ENCODE results near the gene ANKRD28. TPM values are rescaled to one million over a fixed set of nuclear protein-coding genes. Genes with fewer than 3 reads are reported as not detected.

The ANKRD28 gene
- total and polyA plus RNA-seq, 9 of the 15 experiments (the other 6 are each of a cell fraction or from before 2014, with no cell fraction given) = 11.7 to 66.0 (median 36.7) TPM

DNA sequence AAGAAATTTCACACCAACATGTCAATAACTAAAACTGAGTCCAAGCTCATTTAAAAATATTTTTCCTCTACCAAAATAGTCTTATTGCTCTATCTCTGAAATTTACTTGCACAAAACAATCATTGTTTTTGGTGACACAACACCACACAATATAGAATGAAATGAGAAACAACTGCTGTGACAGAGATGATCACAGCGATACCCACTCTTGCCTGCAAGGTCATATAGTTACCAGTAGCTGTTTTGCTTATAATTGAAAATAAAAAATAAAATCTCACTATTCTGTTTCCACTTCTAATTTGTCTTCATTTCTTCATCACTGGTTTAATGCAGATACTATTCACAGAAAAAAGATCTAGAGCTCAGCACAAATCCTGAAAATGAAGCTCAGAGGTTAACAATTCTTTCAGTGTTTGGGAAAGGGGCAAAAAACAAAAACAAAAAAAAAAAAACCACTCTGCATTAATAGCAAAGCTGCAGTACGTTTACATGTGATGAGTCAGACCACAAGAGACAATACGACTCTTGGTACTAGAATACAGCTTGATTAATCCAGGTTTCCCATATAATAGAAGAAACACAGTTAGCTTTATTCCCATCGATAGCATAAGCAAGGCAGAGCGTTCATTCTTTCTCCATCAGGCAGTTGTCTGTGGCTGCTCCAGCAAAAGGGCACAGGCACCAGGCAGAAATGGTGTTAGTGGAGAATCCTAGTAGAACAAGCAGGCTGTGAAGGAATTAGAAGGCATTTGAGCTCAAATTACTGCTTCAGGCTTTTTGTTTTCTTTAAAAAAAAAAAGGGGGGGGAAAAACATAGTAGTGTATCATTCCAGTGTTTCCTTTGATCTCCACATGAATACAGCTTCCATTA lies 773 bp downstream of the ANKRD28 start (continued):
- TF ChIP-seq, protein P1, sequence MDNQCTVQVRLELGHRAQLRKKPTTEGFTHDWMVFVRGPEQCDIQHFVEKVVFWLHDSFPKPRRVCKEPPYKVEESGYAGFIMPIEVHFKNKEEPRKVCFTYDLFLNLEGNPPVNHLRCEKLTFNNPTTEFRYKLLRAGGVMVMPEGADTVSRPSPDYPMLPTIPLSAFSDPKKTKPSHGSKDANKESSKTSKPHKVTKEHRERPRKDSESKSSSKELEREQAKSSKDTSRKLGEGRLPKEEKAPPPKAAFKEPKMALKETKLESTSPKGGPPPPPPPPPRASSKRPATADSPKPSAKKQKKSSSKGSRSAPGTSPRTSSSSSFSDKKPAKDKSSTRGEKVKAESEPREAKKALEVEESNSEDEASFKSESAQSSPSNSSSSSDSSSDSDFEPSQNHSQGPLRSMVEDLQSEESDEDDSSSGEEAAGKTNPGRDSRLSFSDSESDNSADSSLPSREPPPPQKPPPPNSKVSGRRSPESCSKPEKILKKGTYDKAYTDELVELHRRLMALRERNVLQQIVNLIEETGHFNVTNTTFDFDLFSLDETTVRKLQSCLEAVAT (IDR thresholded peaks at IDR 0.05) = peak; percentile 71 to 78; a peak in 3 of 4 replicates
- TF ChIP-seq, protein P2, sequence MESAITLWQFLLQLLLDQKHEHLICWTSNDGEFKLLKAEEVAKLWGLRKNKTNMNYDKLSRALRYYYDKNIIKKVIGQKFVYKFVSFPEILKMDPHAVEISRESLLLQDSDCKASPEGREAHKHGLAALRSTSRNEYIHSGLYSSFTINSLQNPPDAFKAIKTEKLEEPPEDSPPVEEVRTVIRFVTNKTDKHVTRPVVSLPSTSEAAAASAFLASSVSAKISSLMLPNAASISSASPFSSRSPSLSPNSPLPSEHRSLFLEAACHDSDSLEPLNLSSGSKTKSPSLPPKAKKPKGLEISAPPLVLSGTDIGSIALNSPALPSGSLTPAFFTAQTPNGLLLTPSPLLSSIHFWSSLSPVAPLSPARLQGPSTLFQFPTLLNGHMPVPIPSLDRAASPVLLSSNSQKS (CRISPR knock-in tag; IDR thresholded peaks at IDR 0.05) = no peak
- TF ChIP-seq BRF1 (IDR thresholded peaks at IDR 0.05; ENCODE audit: borderline replicate concordance, extremely low read depth, insufficient read length) = no peak
- no peak for TF ChIP-seq ZNF197 (CRISPR knock-in tag; IDR thresholded peaks at IDR 0.05; ENCODE audit: low read depth)
- TF ChIP-seq, protein P3, sequence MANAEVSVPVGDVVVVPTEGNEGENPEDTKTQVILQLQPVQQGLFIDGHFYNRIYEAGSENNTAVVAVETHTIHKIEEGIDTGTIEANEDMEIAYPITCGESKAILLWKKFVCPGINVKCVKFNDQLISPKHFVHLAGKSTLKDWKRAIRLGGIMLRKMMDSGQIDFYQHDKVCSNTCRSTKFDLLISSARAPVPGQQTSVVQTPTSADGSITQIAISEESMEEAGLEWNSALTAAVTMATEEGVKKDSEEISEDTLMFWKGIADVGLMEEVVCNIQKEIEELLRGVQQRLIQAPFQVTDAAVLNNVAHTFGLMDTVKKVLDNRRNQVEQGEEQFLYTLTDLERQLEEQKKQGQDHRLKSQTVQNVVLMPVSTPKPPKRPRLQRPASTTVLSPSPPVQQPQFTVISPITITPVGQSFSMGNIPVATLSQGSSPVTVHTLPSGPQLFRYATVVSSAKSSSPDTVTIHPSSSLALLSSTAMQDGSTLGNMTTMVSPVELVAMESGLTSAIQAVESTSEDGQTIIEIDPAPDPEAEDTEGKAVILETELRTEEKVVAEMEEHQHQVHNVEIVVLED (CRISPR knock-in tag; IDR thresholded peaks at IDR 0.05) = no peak
- 0 out of 2 replicates have a peak, but pooled peaks have one; percentile 56 for TF ChIP-seq ZNF212 (CRISPR knock-in tag; IDR thresholded peaks at IDR 0.05)
- peak; percentile 43; the same call in 1 of the 2 replicates for TF ChIP-seq DPF2 (IDR thresholded peaks at IDR 0.05)
- TF ChIP-seq BMI1 (IDR thresholded peaks at IDR 0.05; ENCODE audit: low read length) = no peak
- peak; percentile 30; the same call in 1 of the 2 replicates for TF ChIP-seq BRD4 (IDR thresholded peaks at IDR 0.05)
- no peak for TF ChIP-seq ZNF445 (CRISPR knock-in tag; IDR thresholded peaks at IDR 0.05; ENCODE audit: low read depth)
- TF ChIP-seq SIX5 (IDR thresholded peaks at IDR 0.05; ENCODE audit: borderline replicate concordance in 1 of 2, insufficient read depth in 1 of 2, low read depth in 1 of 2, low read length in 2 of 2) = no peak
- TF ChIP-seq POLR3G (IDR thresholded peaks at IDR 0.05; ENCODE audit: extremely low read depth, insufficient read length, insufficient replicate concordance) = no peak
- TF ChIP-seq, protein P4, sequence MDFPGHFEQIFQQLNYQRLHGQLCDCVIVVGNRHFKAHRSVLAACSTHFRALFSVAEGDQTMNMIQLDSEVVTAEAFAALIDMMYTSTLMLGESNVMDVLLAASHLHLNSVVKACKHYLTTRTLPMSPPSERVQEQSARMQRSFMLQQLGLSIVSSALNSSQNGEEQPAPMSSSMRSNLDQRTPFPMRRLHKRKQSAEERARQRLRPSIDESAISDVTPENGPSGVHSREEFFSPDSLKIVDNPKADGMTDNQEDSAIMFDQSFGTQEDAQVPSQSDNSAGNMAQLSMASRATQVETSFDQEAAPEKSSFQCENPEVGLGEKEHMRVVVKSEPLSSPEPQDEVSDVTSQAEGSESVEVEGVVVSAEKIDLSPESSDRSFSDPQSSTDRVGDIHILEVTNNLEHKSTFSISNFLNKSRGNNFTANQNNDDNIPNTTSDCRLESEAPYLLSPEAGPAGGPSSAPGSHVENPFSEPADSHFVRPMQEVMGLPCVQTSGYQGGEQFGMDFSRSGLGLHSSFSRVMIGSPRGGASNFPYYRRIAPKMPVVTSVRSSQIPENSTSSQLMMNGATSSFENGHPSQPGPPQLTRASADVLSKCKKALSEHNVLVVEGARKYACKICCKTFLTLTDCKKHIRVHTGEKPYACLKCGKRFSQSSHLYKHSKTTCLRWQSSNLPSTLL (IDR thresholded peaks at IDR 0.05) = no peak
- no peak for TF ChIP-seq C11orf30 (IDR thresholded peaks at IDR 0.05; ENCODE audit: low read depth)
- TF ChIP-seq MYC (IDR thresholded peaks at IDR 0.05; ENCODE audit: low read depth, low read length) = no peak
- no peak for TF ChIP-seq MYC (CRISPR knock-in tag; IDR thresholded peaks at IDR 0.05; ENCODE audit: borderline replicate concordance, low read depth)
- TF ChIP-seq ZFP1 (CRISPR knock-in tag; IDR thresholded peaks at IDR 0.05) = no peak
- TF ChIP-seq SP1 (CRISPR knock-in tag; IDR thresholded peaks at IDR 0.05) = no peak
- no peak for TF ChIP-seq ZNF165 (CRISPR knock-in tag; IDR thresholded peaks at IDR 0.05; ENCODE audit: borderline replicate concordance)
- TF ChIP-seq HIVEP1 (CRISPR knock-in tag; IDR thresholded peaks at IDR 0.05) = no peak
- TF ChIP-seq, protein P5, sequence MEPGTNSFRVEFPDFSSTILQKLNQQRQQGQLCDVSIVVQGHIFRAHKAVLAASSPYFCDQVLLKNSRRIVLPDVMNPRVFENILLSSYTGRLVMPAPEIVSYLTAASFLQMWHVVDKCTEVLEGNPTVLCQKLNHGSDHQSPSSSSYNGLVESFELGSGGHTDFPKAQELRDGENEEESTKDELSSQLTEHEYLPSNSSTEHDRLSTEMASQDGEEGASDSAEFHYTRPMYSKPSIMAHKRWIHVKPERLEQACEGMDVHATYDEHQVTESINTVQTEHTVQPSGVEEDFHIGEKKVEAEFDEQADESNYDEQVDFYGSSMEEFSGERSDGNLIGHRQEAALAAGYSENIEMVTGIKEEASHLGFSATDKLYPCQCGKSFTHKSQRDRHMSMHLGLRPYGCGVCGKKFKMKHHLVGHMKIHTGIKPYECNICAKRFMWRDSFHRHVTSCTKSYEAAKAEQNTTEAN (CRISPR knock-in tag; IDR thresholded peaks at IDR 0.05) = no peak

Data from K562 (cell line).